ENCODE results near the gene GSK3B. TPM values are rescaled to one million over a fixed set of nuclear protein-coding genes. Genes with fewer than 3 reads are reported as not detected.

The GSK3B gene
- total and polyA plus RNA-seq, 3 experiments from 2014 or later, result 20.0 to 38.0 (median 35.7) TPM

DNA sequence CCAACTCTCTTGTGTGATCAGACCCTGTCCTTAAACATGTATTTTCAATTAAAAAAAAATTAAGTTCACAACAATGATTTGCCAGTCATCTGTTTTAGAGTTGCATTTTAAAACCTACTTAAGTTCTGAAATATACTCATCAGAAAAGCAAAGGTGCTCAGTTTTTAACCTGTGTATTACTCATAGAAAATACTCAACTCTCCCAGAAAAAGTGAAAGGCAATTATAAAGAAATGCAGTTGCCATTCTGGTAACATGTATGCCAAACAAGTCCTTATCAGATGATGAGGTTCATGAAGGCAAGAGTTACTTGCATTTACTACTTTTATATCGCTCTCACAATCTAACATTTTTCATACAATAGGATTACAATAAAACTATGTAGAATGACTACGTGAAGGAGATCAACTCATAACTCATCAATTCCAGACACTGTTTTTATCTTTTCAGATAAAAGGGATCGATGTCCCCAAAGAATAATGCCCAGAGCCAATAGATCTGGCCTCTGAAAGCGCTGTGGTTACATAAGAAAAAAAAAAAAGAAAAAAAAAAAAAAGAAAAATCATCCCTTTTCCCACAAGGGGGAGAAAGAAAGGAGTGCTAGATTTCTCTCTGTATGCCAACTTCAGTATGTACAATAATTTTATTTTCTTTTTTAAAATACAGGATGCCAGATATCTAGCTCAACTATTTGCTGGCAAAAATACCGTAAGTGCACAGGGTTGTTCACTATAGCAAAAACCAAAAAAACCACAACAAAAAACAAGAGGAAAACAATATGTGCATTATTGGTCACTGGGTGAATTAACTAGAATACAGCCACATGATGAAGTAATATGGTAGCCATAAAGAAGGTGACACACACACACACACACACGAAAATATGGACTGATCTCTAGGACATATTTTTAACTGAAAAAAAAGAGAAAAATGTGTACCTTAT is 175.0 kb downstream of the GSK3B start:
- Histone ChIP-seq H3K4me1 (ENCODE audit: insufficient read depth, low read length) (peaks cover 3% of the 10 kb centered on the region), H3K36me3 (ENCODE audit: insufficient read depth, low read length) (peaks cover 7% of the 10 kb centered on the region), H3K27ac (ENCODE audit: low read depth, low read length) (no peak overlapping the region), H3K27me3 (ENCODE audit: insufficient read depth, low read length, poor library complexity, severe bottlenecking) (no peaks in the 10 kb centered on the region), H3K4me3 (ENCODE audit: low read length) (no peak overlapping the region), H3K9me3 (ENCODE audit: low read length) (no peaks in the 10 kb centered on the region)
- Mint-ChIP-seq H3K9me3 (no peaks in the 10 kb centered on the region), H3K4me3 (peak overlapping the region in 2 of 7 donors; percentile 8 to 14), H3K36me3 (peaks cover 0 to 26% (median 11%) of the 10 kb centered on the region in 3 donors), H3K27ac (peak overlapping the region in 2 of 8 donors; percentile 36 to 41), H3K27me3 (no peaks in the 10 kb centered on the region), H3K4me1 (peaks cover 19 to 32% (median 29%) of the 10 kb centered on the region in 3 donors)
- no peak for DNase-seq
- POLR2A ChIA-PET, result interaction anchor here (0.7 kb wide), 1 partner anchor 174 kb away, joined by 4 read pairs; no protein-coding TSS in a partner anchor
- CTCF ChIA-PET, result no interaction called here

- Histone ChIP-seq H3K9me3 (ENCODE audit: low read length) (no peaks in the 10 kb centered on the region), H3K36me3 (ENCODE audit: insufficient read depth, low read length) (peaks cover 8% of the 10 kb centered on the region), H3K4me1 (ENCODE audit: insufficient read depth, low read length) (peaks cover 14% of the 10 kb centered on the region), H3K27me3 (ENCODE audit: insufficient read depth, low read length, poor library complexity, severe bottlenecking) (no peaks in the 10 kb centered on the region), H3K27ac (ENCODE audit: low read depth, low read length) (no peak overlapping the region), H3K4me3 (ENCODE audit: low read length) (no peak overlapping the region)
- H3K27me3 Mint-ChIP-seq, result no peaks in the 10 kb centered on the region
- CTCF ChIA-PET, result interaction anchor here (0.9 kb wide), 1 partner anchor 28 kb away, joined by 3 read pairs; no protein-coding TSS in a partner anchor
- POLR2A ChIA-PET, result no interaction called here
- H3K27ac Mint-ChIP-seq, result no peak overlapping the region
- peaks cover 17 to 27% (median 19%) of the 10 kb centered on the region in 3 donors for H3K4me1 Mint-ChIP-seq
- no peaks in the 10 kb centered on the region for H3K9me3 Mint-ChIP-seq
- H3K36me3 Mint-ChIP-seq, result peaks cover 8 to 53% (median 33%) of the 10 kb centered on the region in 3 donors
- no peak for DNase-seq
- no peak overlapping the region for H3K4me3 Mint-ChIP-seq
Observed at GRCh38 chr3:119913021-119913420, 181.2 kb downstream of the GSK3B start.

DNA sequence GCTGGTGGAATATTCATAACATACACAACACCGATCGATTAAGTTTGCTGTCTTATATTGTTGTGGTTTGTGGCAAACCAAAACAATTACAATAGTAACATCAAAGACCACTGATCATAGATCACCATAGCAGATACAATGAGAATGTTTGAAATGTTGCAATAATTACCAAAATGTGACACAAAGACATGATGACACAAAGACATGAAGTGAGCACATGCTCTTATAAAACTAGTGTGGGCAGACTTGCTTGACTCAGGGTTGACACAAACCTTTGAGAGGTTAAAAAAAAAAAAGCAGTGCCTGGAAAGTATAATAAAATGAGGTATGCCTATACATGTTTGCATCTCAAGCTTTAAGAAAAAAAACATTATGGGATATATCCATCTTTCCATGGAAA is 182.0 kb downstream of the GSK3B start:
- H3K4me3 ChIP-seq (ENCODE audit: low read length), result no peak overlapping the region
- no peak for DNase-seq
- CTCF ChIA-PET, result interaction anchor here (0.9 to 1.1 kb wide), 2 partner anchors 20 to 29 kb away, joined by 3 to 4 read pairs; no protein-coding TSS in a partner anchor
- H3K27ac ChIP-seq (ENCODE audit: low read depth, low read length), result no peak overlapping the region
- peaks cover 8% of the 10 kb centered on the region for H3K36me3 ChIP-seq (ENCODE audit: insufficient read depth, low read length)
- POLR2A ChIA-PET, result no interaction called here
- peaks cover 8 to 58% (median 33%) of the 10 kb centered on the region in 3 donors for H3K36me3 Mint-ChIP-seq
- H3K27me3 ChIP-seq (ENCODE audit: insufficient read depth, low read length, poor library complexity, severe bottlenecking), result no peaks in the 10 kb centered on the region
- H3K9me3 Mint-ChIP-seq, result no peaks in the 10 kb centered on the region
- peaks cover 17 to 27% (median 19%) of the 10 kb centered on the region in 3 donors for H3K4me1 Mint-ChIP-seq
- peaks cover 14% of the 10 kb centered on the region for H3K4me1 ChIP-seq (ENCODE audit: insufficient read depth, low read length)
- peak overlapping the region in 2 of 7 donors; percentile 26 to 44 for H3K4me3 Mint-ChIP-seq
- H3K27me3 Mint-ChIP-seq, result no peaks in the 10 kb centered on the region
- peak overlapping the region in 5 of 8 donors; percentile 2 to 62 (median 26) for H3K27ac Mint-ChIP-seq
- no peaks in the 10 kb centered on the region for H3K9me3 ChIP-seq (ENCODE audit: low read length)

DNA sequence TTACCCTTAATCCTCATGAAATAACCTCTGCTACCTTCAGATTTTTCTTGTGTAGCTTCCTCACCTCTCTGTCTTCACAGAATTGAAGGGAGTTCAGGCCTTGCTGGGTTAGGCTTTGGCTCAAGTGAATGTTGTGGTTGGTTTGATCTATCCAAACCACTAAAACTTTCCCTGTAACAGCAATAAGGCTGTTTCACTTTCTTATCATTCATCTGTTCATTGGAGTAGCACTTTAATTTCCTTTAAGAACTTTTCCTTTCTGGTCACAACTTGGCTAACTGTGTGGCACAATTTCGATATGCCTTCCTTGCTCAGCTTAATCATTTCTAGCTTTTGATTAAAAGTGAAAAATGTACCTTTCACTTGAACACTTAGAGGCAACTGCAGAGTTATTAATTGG is 182.5 kb downstream of the GSK3B start:
- H3K4me1 Mint-ChIP-seq, result peaks cover 17 to 27% (median 19%) of the 10 kb centered on the region in 3 donors
- H3K9me3 ChIP-seq (ENCODE audit: low read length), result no peaks in the 10 kb centered on the region
- peaks cover 8% of the 10 kb centered on the region for H3K36me3 ChIP-seq (ENCODE audit: insufficient read depth, low read length)
- peak in 1 of 5 donors; percentile 8 for DNase-seq
- peak overlapping the region in 6 of 8 donors; percentile 2 to 62 (median 38) for H3K27ac Mint-ChIP-seq
- CTCF ChIA-PET, result interaction anchor here (1.1 kb wide), 1 partner anchor 20 kb away, joined by 4 read pairs; no protein-coding TSS in a partner anchor
- no peak overlapping the region for H3K4me3 ChIP-seq (ENCODE audit: low read length)
- H3K4me1 ChIP-seq (ENCODE audit: insufficient read depth, low read length), result peaks cover 14% of the 10 kb centered on the region
- no peaks in the 10 kb centered on the region for H3K27me3 Mint-ChIP-seq
- H3K4me3 Mint-ChIP-seq, result peak overlapping the region in 2 of 7 donors; percentile 26 to 44
- no peak overlapping the region for H3K27ac ChIP-seq (ENCODE audit: low read depth, low read length)
- H3K9me3 Mint-ChIP-seq, result no peaks in the 10 kb centered on the region
- H3K36me3 Mint-ChIP-seq, result peaks cover 8 to 62% (median 33%) of the 10 kb centered on the region in 3 donors
- no peaks in the 10 kb centered on the region for H3K27me3 ChIP-seq (ENCODE audit: insufficient read depth, low read length, poor library complexity, severe bottlenecking)
- POLR2A ChIA-PET, result no interaction called here

DNA sequence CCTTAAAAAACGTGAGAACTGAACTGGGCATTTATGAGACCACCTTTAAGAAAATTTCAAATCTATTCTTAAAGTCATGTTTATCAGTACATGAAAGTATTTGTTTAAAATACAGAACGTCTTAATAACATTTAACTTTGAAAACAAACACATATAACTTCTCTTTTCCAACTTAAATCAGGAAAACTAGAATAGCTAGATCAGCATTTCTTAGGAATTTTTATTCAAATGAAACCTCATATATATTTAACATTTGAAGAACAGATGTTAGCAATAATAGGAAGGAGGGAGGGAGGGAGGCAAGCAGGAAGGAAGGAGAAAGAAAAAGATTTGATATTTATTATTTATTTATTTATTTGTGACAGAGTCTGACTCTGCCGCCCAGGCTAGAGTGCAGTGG is 192.2 kb downstream of the GSK3B start:
- H3K4me3 ChIP-seq (ENCODE audit: low read length), result no peak overlapping the region
- Mint-ChIP-seq H3K4me3 (no peak overlapping the region), H3K4me1 (no peaks in the 10 kb centered on the region), H3K27me3 (no peaks in the 10 kb centered on the region), H3K9me3 (no peaks in the 10 kb centered on the region), H3K27ac (no peak overlapping the region), H3K36me3 (peaks cover 0 to 51% (median 13%) of the 10 kb centered on the region in 3 donors)
- CTCF ChIA-PET, result no interaction called here
- no peak for DNase-seq
- no peaks in the 10 kb centered on the region for H3K36me3 ChIP-seq (ENCODE audit: insufficient read depth, low read length)
- H3K9me3 ChIP-seq (ENCODE audit: low read length), result no peaks in the 10 kb centered on the region
- H3K27me3 ChIP-seq (ENCODE audit: insufficient read depth, low read length, poor library complexity, severe bottlenecking), result no peaks in the 10 kb centered on the region
- H3K27ac ChIP-seq (ENCODE audit: low read depth, low read length), result no peak overlapping the region
- POLR2A ChIA-PET, result no interaction called here
- H3K4me1 ChIP-seq (ENCODE audit: insufficient read depth, low read length), result no peaks in the 10 kb centered on the region

DNA sequence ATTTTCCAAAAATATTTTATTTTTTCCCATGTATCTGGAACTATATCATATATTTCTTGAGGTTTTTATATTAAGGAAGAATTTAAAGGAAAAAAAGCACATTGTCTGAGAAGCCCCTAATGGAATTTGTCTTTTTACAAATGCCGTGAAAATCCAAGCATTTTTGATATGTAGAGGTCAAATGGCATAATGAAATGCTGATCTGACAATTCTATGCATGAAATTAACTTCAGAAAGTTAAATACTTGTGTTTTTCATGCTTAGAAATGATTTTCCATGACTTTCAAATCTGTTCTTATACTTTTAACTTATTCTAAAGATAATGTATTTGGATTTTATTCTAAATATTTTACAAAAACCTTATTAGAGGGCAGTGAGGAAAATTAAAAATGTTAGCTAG is 193.1 kb downstream of the GSK3B start:
- H3K27ac ChIP-seq (ENCODE audit: low read depth, low read length), result no peak overlapping the region
- DNase-seq, result no peak
- H3K36me3 Mint-ChIP-seq, result peaks cover 0 to 48% (median 13%) of the 10 kb centered on the region in 3 donors
- no peaks in the 10 kb centered on the region for H3K36me3 ChIP-seq (ENCODE audit: insufficient read depth, low read length)
- no peaks in the 10 kb centered on the region for H3K4me1 ChIP-seq (ENCODE audit: insufficient read depth, low read length)
- H3K4me1 Mint-ChIP-seq, result no peaks in the 10 kb centered on the region
- H3K27me3 ChIP-seq (ENCODE audit: insufficient read depth, low read length, poor library complexity, severe bottlenecking), result no peaks in the 10 kb centered on the region
- no peaks in the 10 kb centered on the region for H3K9me3 ChIP-seq (ENCODE audit: low read length)
- H3K4me3 ChIP-seq (ENCODE audit: low read length), result no peak overlapping the region
- CTCF ChIA-PET, result no interaction called here
- no peaks in the 10 kb centered on the region for H3K27me3 Mint-ChIP-seq
- H3K4me3 Mint-ChIP-seq, result no peak overlapping the region
- H3K27ac Mint-ChIP-seq, result no peak overlapping the region
- H3K9me3 Mint-ChIP-seq, result no peaks in the 10 kb centered on the region
- POLR2A ChIA-PET, result no interaction called here

GRCh38 chr3:119899192-119899511 is 195.1 kb downstream of the GSK3B start:
- peak overlapping the region in 1 of 7 donors; percentile 10 for H3K4me3 Mint-ChIP-seq
- H3K27me3 Mint-ChIP-seq, result no peaks in the 10 kb centered on the region
- H3K4me1 Mint-ChIP-seq, result no peaks in the 10 kb centered on the region
- Histone ChIP-seq H3K4me3 (ENCODE audit: low read length) (no peak overlapping the region), H3K27me3 (ENCODE audit: insufficient read depth, low read length, poor library complexity, severe bottlenecking) (no peaks in the 10 kb centered on the region), H3K36me3 (ENCODE audit: insufficient read depth, low read length) (no peaks in the 10 kb centered on the region), H3K27ac (ENCODE audit: low read depth, low read length) (no peak overlapping the region), H3K4me1 (ENCODE audit: insufficient read depth, low read length) (no peaks in the 10 kb centered on the region), H3K9me3 (ENCODE audit: low read length) (no peaks in the 10 kb centered on the region)
- DNase-seq, result no peak
- POLR2A ChIA-PET, result no interaction called here
- peak overlapping the region in 1 of 8 donors; percentile 57 for H3K27ac Mint-ChIP-seq
- CTCF ChIA-PET, result no interaction called here
- peaks cover 0 to 45% (median 12%) of the 10 kb centered on the region in 3 donors for H3K36me3 Mint-ChIP-seq
- H3K9me3 Mint-ChIP-seq, result no peaks in the 10 kb centered on the region

DNA sequence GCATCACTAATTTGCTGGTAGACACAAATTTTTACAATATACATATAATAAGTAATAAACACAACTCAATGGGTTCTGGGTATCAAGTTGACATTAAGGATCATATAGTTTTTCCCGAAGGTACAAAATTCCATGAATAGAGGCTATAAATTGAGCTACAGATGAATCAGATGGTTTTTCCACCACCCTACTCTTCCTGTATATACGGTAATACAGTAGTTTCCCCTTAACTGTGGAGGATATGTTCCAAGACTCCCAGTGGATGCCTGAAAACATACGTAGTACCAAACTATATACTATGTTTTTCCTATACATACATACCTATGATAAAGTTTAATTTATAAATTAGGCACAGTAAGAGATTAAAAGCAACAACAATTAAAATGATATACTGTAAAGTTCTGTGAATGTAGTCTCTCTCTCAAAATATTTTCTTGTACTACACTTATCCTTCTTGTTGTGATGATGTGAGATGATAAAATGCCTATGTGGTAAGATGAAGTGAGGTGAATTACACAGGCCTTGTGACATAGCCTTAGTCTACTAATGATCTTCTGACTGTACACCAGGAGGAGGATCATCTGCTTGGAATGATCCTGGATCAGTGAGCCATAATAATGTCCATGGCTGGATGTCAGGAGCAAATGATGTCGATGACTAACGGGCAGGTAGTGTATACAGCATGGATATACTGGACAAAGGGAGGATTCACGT is 195.6 kb downstream of the GSK3B start:
- Mint-ChIP-seq H3K36me3 (peaks cover 0 to 42% (median 11%) of the 10 kb centered on the region in 3 donors), H3K27ac (peak overlapping the region in 1 of 8 donors; percentile 57), H3K27me3 (no peaks in the 10 kb centered on the region), H3K4me1 (no peaks in the 10 kb centered on the region), H3K9me3 (no peaks in the 10 kb centered on the region), H3K4me3 (peak overlapping the region in 1 of 7 donors; percentile 10)
- no peak overlapping the region for H3K4me3 ChIP-seq (ENCODE audit: low read length)
- no peak overlapping the region for H3K27ac ChIP-seq (ENCODE audit: low read depth, low read length)
- ChIA-PET CTCF (interaction anchor here (1.0 kb wide), 1 partner anchor 248 kb away, joined by 4 read pairs; no protein-coding TSS in a partner anchor), POLR2A (no interaction called here)
- no peaks in the 10 kb centered on the region for H3K27me3 ChIP-seq (ENCODE audit: insufficient read depth, low read length, poor library complexity, severe bottlenecking)
- no peaks in the 10 kb centered on the region for H3K36me3 ChIP-seq (ENCODE audit: insufficient read depth, low read length)
- no peaks in the 10 kb centered on the region for H3K4me1 ChIP-seq (ENCODE audit: insufficient read depth, low read length)
- no peaks in the 10 kb centered on the region for H3K9me3 ChIP-seq (ENCODE audit: low read length)
- no peak for DNase-seq
